Astrocyte (in vitro differentiated cells and primary cell): ENCODE measurements around the gene ANXA10. TPM values are rescaled to one million over a fixed set of nuclear protein-coding genes. Genes with fewer than 3 reads are reported as not detected.

ENCODE experiments used
- DNase-seq: peaks from one replicate; pipeline ENCODE4 v3.0.0-alpha.2; 2010; ENCODE audit warnings: low read depth
- FAIRE-seq: peaks from 2 replicates; lab custom pipeline; 2011; peaks lifted over from hg19 to GRCh38; lab: Jason Lieb, UNC
- H2AFZ ChIP-seq: 2 replicates; pipeline ENCODE4 v1.6.0; 2012; ENCODE audit warnings: low read depth, low read length, inconsistent platforms
- H3K27ac ChIP-seq: 2 replicates; pipeline ENCODE4 v1.5.1; 2011; ENCODE audit warnings: low read depth, low read length, inconsistent platforms
- H3K27me3 ChIP-seq: 2 replicates; pipeline ENCODE4 v1.6.0; 2011; ENCODE audit warnings: low read length, inconsistent platforms; ENCODE audit not compliant: insufficient read depth
- H3K36me3 ChIP-seq: 2 replicates; pipeline ENCODE4 v1.5.1; 2011; ENCODE audit warnings: low read length, inconsistent platforms; ENCODE audit not compliant: insufficient read depth
- H3K4me1 ChIP-seq: 2 replicates; pipeline ENCODE4 v1.5.1; 2011; ENCODE audit warnings: low read length, inconsistent platforms; ENCODE audit not compliant: insufficient read depth
- H3K4me2 ChIP-seq: 2 replicates; pipeline ENCODE4 v1.6.0; 2012; ENCODE audit warnings: low read length, inconsistent platforms
- H3K4me3 ChIP-seq: 2 replicates; pipeline ENCODE4 v1.5.1; 2011; ENCODE audit warnings: low read depth, mild to moderate bottlenecking, low read length, inconsistent platforms; ENCODE audit not compliant: insufficient read depth
- H3K79me2 ChIP-seq: 2 replicates; pipeline ENCODE4 v1.6.0; 2012; ENCODE audit warnings: mild to moderate bottlenecking, low read length, inconsistent platforms; ENCODE audit not compliant: insufficient read depth
- H3K9ac ChIP-seq: 2 replicates; pipeline ENCODE4 v1.6.0; 2012; ENCODE audit warnings: mild to moderate bottlenecking, low read length, inconsistent platforms
- H3K9me3 ChIP-seq: 2 replicates; pipeline ENCODE4 v1.5.1; 2012; ENCODE audit warnings: low read depth, mild to moderate bottlenecking, low read length, inconsistent platforms; ENCODE audit not compliant: insufficient read depth
- H4K20me1 ChIP-seq: 2 replicates; pipeline ENCODE4 v1.6.0; 2012; ENCODE audit warnings: low read length, inconsistent platforms; ENCODE audit not compliant: insufficient read depth
- H3K27ac Mint-ChIP-seq: one replicate; pipeline ENCODE4 v1.8.0; 2021; ENCODE audit warnings: mild to moderate bottlenecking, mixed read lengths; ENCODE audit not compliant: unreplicated experiment
- H3K27me3 Mint-ChIP-seq: one replicate; pipeline ENCODE4 v1.8.0; 2021; ENCODE audit warnings: low read depth, mixed read lengths; ENCODE audit not compliant: unreplicated experiment
- H3K36me3 Mint-ChIP-seq: one replicate; pipeline ENCODE4 v1.8.0; 2021; ENCODE audit warnings: low read depth, mixed read lengths; ENCODE audit not compliant: unreplicated experiment
- H3K4me1 Mint-ChIP-seq: one replicate; pipeline ENCODE4 v1.8.0; 2021; ENCODE audit warnings: low read depth, mixed read lengths; ENCODE audit not compliant: unreplicated experiment
- H3K4me3 Mint-ChIP-seq: one replicate; pipeline ENCODE4 v1.8.0; 2021; ENCODE audit warnings: mild to moderate bottlenecking, moderate library complexity, mixed read lengths; ENCODE audit not compliant: unreplicated experiment
- H3K9me3 Mint-ChIP-seq: one replicate; pipeline ENCODE4 v1.8.0; 2021; ENCODE audit warnings: mild to moderate bottlenecking, mixed read lengths; ENCODE audit not compliant: unreplicated experiment
- CTCF ChIP-seq: IDR thresholded peaks from 2 replicates; pipeline ENCODE4 v1.5.1; 2011; ENCODE audit warnings: low read depth, mild to moderate bottlenecking, inconsistent platforms, low read length, moderate library complexity; ENCODE audit not compliant: insufficient read depth
- EZH2 ChIP-seq: IDR thresholded peaks from 2 replicates; pipeline ENCODE4 v1.6.1; 2012; ENCODE audit warnings: mild to moderate bottlenecking, low read length, inconsistent platforms; ENCODE audit not compliant: insufficient read depth
- total RNA-seq: library from RNA; stranded (reverse); gene quantifications from 2 replicates; pipeline ENCODE4 v1.2.1, GENCODE V29; 2021

The ANXA10 gene
- total RNA-seq, 1 donor from 2014 or later: not detected

GRCh38 chr4:168124008-168124641, 31.8 kb downstream of the ANXA10 start:
- Mint-ChIP-seq H3K27ac (no peak overlapping the region), H3K4me3 (no peak overlapping the region), H3K4me1 (peaks cover 3% of the 10 kb centered on the region), H3K9me3 (no peaks in the 10 kb centered on the region), H3K36me3 (no peaks in the 10 kb centered on the region), H3K27me3 (no peaks in the 10 kb centered on the region)
- peak overlapping the region; percentile 33 for H3K9ac ChIP-seq
- H3K27ac ChIP-seq: peak overlapping the region; percentile 84
- no peaks in the 10 kb centered on the region for H3K27me3 ChIP-seq
- TF ChIP-seq EZH2 (no peak), CTCF (no peak)
- H4K20me1 ChIP-seq: no peaks in the 10 kb centered on the region
- DNase-seq (peak; percentile 59), FAIRE-seq (no peak)
- H3K4me2 ChIP-seq: peak overlapping the region; percentile 21
- no peak overlapping the region for H3K4me3 ChIP-seq
- H3K79me2 ChIP-seq: no peaks in the 10 kb centered on the region
- H3K36me3 ChIP-seq: no peaks in the 10 kb centered on the region
- H3K4me1 ChIP-seq: peaks cover 10% of the 10 kb centered on the region
- no peak overlapping the region for H2AFZ ChIP-seq
- no peaks in the 10 kb centered on the region for H3K9me3 ChIP-seq

GRCh38 chr4:168126952-168127351, 34.6 kb downstream of the ANXA10 start:
- H3K4me1 Mint-ChIP-seq: peaks cover 3% of the 10 kb centered on the region

More at GRCh38 chr4:168126952-168127351, 34.6 kb downstream of the ANXA10 start:
- Mint-ChIP-seq H3K4me3 (no peak overlapping the region), H3K36me3 (no peaks in the 10 kb centered on the region), H3K27ac (no peak overlapping the region), H3K27me3 (no peaks in the 10 kb centered on the region), H3K9me3 (no peaks in the 10 kb centered on the region)
- FAIRE-seq: no peak
- H3K9ac ChIP-seq: no peak overlapping the region
- no peaks in the 10 kb centered on the region for H3K27me3 ChIP-seq
- no peak for TF ChIP-seq EZH2
- no peak for TF ChIP-seq CTCF
- no peaks in the 10 kb centered on the region for H3K79me2 ChIP-seq
- H3K4me1 ChIP-seq: peaks cover 10% of the 10 kb centered on the region
- DNase-seq: no peak
- no peaks in the 10 kb centered on the region for H3K36me3 ChIP-seq
- no peak overlapping the region for H3K27ac ChIP-seq
- no peak overlapping the region for H2AFZ ChIP-seq
- no peak overlapping the region for H3K4me2 ChIP-seq
- H3K4me3 ChIP-seq: no peak overlapping the region
- H3K9me3 ChIP-seq: no peaks in the 10 kb centered on the region
- H4K20me1 ChIP-seq: no peaks in the 10 kb centered on the region
